Activated gamma-delta T cell (primary cell): ENCODE data around the gene MTOR.

Source experiments
- DNase-seq: peaks from one replicate; lab custom pipeline; 2025; lab: John Stamatoyannopoulos, UW

Gene MTOR

GRCh38 chr1:11151114-11151513 lies 111.2 kb downstream of the MTOR start:
- DNase-seq: no peak

GRCh38 chr1:11150326-11150725 lies 112.0 kb downstream of the MTOR start:
- no peak for DNase-seq

GRCh38 chr1:11147197-11147770 lies 115.1 kb downstream of the MTOR start:
- no peak for DNase-seq

DNA sequence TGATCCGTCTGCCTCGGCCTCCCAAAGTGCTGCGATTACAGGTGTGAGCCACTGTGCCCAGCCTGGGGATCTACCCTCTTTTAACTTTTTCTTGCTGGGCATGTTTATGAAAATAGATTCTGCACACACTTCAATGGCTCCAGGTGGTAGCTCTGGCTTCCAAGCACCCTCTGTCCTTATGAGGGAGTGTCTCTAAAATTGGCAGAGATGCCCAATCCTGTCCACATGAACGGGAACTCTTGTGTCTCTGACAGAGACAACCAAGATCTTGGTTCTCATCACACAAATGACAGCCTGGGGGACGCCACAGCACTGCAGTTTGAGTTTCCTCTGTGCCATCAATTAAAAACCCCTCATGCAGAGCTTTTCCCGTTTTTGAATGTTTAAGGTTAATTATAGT lies 116.6 kb downstream of the MTOR start:
- DNase-seq: no peak

GRCh38 chr1:11144570-11145256 lies 117.6 kb downstream of the MTOR start:
- DNase-seq: no peak

DNA sequence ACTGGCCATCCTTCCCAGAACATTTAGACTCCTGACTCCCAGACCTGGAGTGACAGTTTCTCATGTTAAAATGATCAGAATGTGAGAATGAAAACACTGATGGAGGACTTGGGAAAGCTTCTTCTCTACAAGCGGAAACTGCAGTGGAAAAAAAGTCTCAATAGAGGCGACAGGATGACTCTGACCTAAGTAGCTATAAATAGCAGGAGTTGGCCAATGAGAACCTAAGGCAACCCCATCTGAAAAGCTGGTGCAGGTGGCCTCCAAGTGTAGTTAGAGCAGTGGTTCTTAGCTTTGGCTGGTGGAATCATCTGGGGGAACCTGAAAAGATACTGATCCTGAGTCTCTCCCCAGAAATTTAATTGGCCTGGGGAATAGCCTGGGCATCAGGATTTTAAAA lies 118.4 kb downstream of the MTOR start:
- no peak for DNase-seq

GRCh38 chr1:11143401-11143800 lies 119.0 kb downstream of the MTOR start:
- no peak for DNase-seq

DNA sequence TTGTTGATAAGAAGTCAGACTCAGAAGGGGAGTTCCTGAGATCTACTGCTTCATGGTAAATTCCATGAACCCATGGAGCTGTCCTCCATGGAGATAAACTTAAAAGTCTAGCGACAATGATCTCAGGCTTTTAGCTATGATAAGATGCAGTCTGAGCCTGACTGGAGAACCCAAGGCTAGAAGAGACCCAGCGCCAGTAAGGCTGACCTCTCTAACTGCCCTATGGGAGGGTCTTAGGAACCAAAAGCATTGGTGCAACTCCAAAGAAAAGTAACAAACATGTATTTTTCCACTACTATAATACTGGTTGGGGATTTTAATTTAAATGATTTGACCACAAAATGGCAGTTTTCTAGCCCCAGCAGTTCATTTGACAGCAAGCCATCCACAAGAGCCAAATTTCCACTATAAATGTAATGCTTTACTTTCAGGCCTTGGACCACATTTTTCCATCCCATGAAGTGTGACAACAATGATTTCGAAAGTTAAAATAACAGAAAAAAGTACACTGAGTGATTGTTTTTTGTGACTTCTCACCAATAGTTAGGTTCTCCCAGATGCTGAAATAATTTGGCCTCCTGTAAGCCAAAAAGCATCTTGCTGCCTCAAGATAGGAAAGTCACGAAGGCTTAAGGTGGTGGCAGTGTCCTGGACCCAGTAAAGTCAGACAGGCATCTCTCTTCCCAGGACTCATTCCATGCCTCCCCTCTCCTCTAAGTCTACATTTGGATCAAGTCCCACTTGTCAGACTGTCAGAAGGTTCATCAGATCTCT lies 119.5 kb downstream of the MTOR start:
- no peak for DNase-seq

DNA sequence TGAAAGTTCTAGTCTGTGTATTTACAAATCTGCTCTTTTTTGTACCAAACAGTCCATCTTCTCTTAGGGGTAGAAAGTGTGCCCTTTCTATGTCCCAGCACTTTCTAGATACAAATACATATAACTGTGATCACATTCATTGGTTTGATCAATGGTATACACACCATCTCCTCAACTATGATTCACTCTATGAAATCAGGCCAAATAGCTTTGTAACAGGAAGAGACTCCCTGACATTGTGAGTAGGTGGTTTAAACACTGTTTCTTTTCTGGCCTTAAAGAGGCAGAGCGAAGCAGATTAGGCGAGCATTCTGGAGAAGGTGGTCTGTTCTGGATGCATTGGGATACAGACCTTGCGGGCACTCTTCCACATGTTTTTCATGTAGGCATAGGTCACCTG lies 123.4 kb downstream of the MTOR start:
- no peak for DNase-seq

DNA sequence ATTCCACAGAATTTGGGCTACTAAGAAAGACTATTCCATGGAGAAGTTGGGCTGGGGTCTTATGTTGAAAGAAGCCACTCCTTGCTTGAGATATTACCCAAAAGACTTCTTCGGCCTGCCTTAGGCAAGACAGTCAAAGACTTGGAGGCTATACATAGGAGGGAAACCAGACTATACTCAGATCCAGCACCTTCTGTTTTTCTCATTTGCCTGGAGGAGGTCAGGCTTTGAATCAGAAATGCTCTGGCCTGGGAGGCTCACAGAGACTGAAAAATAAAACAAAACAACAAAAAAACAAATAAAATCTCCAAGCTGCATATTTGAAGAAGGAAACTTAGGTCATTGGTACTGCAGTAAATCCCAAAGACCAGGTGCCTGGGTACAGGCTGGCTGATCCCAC lies 124.3 kb downstream of the MTOR start:
- no peak for DNase-seq

DNA sequence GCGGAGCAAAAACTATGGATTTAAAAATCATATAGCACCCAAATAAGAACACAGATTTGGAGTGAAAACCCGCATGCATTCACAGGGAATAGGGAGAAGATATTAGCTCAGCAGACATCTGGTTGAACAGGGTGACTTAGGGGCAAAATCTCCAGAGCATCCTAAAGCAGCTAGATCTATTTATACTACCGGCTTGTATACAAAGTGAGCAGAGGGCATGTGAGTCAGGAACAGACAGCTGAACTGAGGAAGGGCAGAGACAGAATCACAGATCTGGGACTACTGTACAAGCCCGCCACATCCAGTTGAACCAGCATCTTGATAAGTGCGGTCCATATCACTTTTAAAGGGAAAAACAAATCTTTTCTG lies 127.5 kb downstream of the MTOR start:
- DNase-seq: no peak

DNA sequence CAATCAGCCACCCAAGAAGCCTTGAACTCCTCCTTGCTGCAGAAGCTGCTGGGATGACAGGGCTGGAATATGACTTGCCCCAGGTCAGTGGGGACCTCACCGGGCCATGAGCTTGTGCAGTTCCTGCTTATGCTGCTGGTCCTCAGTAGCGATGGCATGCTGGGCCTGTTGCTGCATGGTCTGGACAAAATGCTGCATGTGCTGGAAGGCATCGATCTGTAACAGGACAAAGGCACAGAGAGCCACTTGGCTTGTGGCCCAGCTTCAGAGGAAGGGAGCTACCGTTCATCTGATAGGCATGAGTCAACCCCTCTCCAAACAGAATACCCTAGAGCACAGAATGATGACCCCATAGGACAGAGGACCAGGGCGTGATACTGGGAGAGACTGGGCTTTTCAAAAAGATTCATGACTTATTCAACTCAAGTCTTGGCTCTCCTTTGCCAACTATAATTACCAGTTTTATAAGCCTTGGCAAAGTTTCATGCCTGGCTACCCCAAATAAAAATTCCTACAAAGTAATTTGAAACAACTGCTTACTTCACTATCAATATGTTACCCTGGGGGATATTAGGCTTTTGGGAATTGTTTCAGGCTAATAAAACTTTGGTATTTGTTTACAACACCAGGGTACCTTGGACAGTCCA lies 128.0 kb downstream of the MTOR start:
- DNase-seq: no peak

DNA sequence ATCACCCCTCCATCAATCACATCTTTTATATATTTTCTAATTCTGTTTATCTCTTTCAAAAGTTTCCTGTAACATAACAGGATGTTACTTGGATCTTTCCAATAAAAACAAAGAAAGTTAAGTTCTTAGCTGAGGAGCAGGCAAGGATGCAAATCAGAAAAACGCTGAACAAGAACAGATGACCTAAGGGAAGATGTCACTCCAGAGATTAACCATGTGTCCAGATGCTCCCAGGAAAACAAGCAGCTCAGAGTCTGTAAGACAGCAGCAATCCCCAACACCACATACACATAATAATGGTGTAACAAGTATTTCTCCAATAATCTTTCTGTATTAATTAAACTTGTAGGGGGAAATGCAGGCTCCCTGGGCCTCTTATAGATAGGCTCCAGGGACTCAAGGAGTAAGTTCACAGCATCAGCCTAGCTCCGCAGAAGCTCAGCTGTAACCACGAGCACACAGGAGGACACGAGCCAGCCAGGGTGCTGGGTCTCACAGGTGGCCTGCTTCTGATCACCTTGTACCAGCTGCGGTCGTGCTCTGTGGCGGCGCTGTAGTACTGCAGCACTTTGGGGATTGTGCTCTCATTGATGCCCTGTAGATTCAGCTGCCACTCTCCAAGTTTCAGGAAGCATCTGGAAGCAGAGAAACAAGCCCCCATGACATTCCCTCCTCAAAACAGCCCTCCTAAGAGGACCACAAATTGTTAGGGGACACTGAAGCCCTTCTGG lies 129.6 kb downstream of the MTOR start:
- no peak for DNase-seq

DNA sequence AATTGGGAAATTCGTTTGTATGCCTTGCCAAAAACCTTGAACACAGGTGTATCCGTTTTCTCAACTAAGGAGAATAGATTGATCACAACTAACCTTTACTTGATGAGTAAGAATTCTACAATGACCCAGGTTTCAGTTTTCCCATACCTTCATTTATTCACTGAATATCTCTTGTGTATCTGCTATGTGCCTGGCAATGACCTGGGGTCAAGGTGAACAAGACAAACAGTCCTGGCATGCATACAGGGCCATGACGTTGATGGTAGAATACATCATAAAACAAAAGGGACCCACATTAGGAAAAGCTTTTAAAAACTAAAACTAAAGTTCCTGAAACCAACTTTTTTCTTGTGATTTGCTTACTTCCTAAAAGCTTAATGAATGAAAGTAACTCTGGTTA lies 130.5 kb downstream of the MTOR start:
- DNase-seq: no peak

GRCh38 chr1:11130406-11130805 lies 131.9 kb downstream of the MTOR start:
- DNase-seq: no peak

DNA sequence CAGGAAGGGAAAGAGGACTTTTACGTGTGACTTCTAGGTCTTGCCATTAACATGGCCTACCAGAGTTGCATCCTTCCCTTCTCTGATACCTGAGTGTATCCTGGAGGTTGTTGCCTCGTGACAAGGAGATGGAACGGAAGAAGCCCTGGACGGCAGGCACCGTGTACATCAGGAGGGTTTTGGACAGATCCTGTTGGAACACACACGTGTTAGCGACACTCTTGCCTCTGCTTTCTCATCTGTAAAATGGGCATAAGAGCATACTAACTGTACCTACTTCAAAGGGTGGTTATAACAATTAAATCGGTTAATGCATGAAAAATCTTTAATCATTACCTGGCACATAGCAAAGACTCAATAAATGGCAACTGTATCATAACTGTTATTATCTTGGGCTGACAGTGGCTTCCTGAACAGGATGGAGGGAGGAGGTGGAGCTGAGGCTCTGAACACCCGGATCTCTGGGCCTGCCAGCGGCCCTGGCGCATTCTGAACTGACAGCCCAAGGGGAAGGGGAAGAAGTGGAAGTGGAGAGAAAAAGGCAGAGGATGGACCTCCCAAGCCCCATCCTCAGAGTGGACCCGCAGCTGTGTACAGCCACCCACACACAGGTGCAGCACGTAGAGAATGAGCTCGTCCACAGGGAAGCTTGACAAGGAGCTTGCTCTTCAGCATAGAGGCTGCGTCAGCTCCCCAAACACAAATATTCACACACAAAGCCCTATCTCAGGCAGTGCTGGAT lies 132.5 kb downstream of the MTOR start:
- DNase-seq: no peak

- DNase-seq: no peak
Measured at GRCh38 chr1:11126569-11126968, 135.8 kb downstream of the MTOR start.

DNA sequence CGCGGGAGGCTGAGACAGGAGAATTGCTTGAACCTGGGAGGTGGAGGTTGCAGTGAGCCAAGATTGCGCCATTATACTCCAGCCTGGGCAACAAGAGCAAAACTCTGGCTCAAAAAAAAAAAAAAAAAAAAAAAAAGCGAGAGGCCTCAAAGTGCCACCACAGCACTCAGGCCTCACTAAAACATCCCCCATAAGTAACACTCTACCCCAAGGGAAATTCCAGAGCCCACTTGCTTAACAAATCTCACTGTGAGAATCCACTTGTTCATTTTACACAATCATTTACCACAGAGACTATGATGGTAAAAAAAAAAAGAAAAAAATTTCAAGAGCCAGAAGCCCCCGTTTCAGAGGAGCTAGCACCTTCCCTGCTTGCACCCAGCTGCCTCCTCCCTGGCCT lies 136.4 kb downstream of the MTOR start:
- DNase-seq: no peak

- DNase-seq: no peak
Measured at GRCh38 chr1:11124965-11125364, 137.4 kb downstream of the MTOR start.

GRCh38 chr1:11116318-11116717 lies 146.0 kb downstream of the MTOR start:
- DNase-seq: no peak

DNA sequence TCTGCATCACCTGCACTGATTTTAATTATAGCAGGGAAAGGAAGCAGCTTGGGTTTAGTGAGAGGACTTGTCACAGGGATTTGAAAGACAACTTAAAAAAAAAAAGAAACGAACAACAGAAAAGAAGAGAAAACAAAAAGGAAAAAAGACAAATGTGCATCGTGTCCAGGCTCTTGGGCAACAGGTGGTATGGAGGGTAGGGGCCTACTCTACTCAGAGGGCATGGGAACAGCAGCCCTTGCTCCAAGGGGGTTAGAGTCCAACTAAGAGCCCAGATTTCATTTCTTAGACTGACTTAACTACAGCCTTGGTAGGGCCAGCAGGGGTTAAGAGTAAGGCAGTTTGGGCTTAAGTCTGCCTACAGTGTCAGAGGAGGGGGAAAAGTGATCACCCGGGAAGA lies 147.4 kb downstream of the MTOR start:
- DNase-seq: no peak
